ENCODE results near the gene ARMC7. TPM values are rescaled to one million over a fixed set of nuclear protein-coding genes. Genes with fewer than 3 reads are reported as not detected.

Gene ARMC7
- total RNA-seq, 1 donor from 2014 or later: 15.4 TPM

- no peaks in the 10 kb centered on the region for H3K27me3 Mint-ChIP-seq
- H3K27ac Mint-ChIP-seq: no peak overlapping the region
- H3K36me3 Mint-ChIP-seq (ENCODE audit: low read depth): peaks cover 56% of the 10 kb centered on the region
- H3K9me3 Mint-ChIP-seq: no peaks in the 10 kb centered on the region
- intact Hi-C loops (cut with micrococcal nuclease): loop anchor here (5.0 kb wide), 1 partner anchor 119 kb away; the partner anchor contains the start of gene SUMO2
- CTCF ChIA-PET: interaction anchor here (1.2 kb wide), 1 partner anchor 101 kb away, joined by 3 read pairs; no protein-coding TSS in a partner anchor
- H3K4me3 Mint-ChIP-seq: no peak overlapping the region
- H3K4me1 Mint-ChIP-seq: no peaks in the 10 kb centered on the region
- POLR2A ChIA-PET: no interaction called here
- ATAC-seq (ENCODE audit: low read depth) (no peak), DNase-seq (no peak)
- TF ChIP-seq CTCF (IDR thresholded peaks at IDR 0.05): no peak
Measured at GRCh38 chr17:75063201-75063600, 46.6 kb upstream of the ARMC7 start.

- TF ChIP-seq CTCF (IDR thresholded peaks at IDR 0.05): no peak
- no peak for ATAC-seq (ENCODE audit: low read depth)
- Mint-ChIP-seq H3K36me3 (ENCODE audit: low read depth) (peaks cover 56% of the 10 kb centered on the region), H3K27me3 (no peaks in the 10 kb centered on the region), H3K4me1 (no peaks in the 10 kb centered on the region), H3K4me3 (no peak overlapping the region), H3K27ac (no peak overlapping the region), H3K9me3 (no peaks in the 10 kb centered on the region)
- ChIA-PET CTCF (interaction anchor here (1.2 kb wide), 1 partner anchor 102 kb away, joined by 3 read pairs; no protein-coding TSS in a partner anchor), POLR2A (no interaction called here)
- intact Hi-C loops (cut with micrococcal nuclease): loop anchor here (5.0 kb wide), 1 partner anchor 119 kb away; the partner anchor contains the start of gene SUMO2
- no peak for DNase-seq
Measured at GRCh38 chr17:75063626-75064025, 46.1 kb upstream of the ARMC7 start.

- H3K36me3 Mint-ChIP-seq (ENCODE audit: low read depth): peaks cover 56% of the 10 kb centered on the region
- no peak for TF ChIP-seq CTCF (IDR thresholded peaks at IDR 0.05)
- ATAC-seq (ENCODE audit: low read depth): no peak
- H3K9me3 Mint-ChIP-seq: no peaks in the 10 kb centered on the region
- POLR2A ChIA-PET: no interaction called here
- no peaks in the 10 kb centered on the region for H3K4me1 Mint-ChIP-seq
- H3K27me3 Mint-ChIP-seq: no peaks in the 10 kb centered on the region
- CTCF ChIA-PET: no interaction called here
- no peak overlapping the region for H3K4me3 Mint-ChIP-seq
- intact Hi-C loops (cut with micrococcal nuclease): loop anchor here (5.0 kb wide), 1 partner anchor 118 kb away; the partner anchor contains the start of gene SUMO2
- DNase-seq: no peak
- H3K27ac Mint-ChIP-seq: no peak overlapping the region
Measured at GRCh38 chr17:75064040-75064439, 45.7 kb upstream of the ARMC7 start.

- H3K27ac Mint-ChIP-seq: no peak overlapping the region
- CTCF ChIA-PET: no interaction called here
- H3K4me1 Mint-ChIP-seq: no peaks in the 10 kb centered on the region
- peaks cover 54% of the 10 kb centered on the region for H3K36me3 Mint-ChIP-seq (ENCODE audit: low read depth)
- no peak for DNase-seq
- TF ChIP-seq CTCF (IDR thresholded peaks at IDR 0.05): no peak
- no peaks in the 10 kb centered on the region for H3K9me3 Mint-ChIP-seq
- ATAC-seq (ENCODE audit: low read depth): no peak
- no peaks in the 10 kb centered on the region for H3K27me3 Mint-ChIP-seq
- intact Hi-C loops (cut with micrococcal nuclease): loop anchor here (5.0 kb wide), 1 partner anchor 118 kb away; the partner anchor contains the start of gene SUMO2
- POLR2A ChIA-PET: no interaction called here
- H3K4me3 Mint-ChIP-seq: no peak overlapping the region
Measured at GRCh38 chr17:75064460-75064859, 45.3 kb upstream of the ARMC7 start.

GRCh38 chr17:75064867-75065561, 44.8 kb upstream of the ARMC7 start:
- H3K36me3 Mint-ChIP-seq (ENCODE audit: low read depth): peaks cover 48% of the 10 kb centered on the region
- TF ChIP-seq CTCF (IDR thresholded peaks at IDR 0.05): no peak
- H3K4me3 Mint-ChIP-seq: no peak overlapping the region
- DNase-seq: no peak
- no peaks in the 10 kb centered on the region for H3K27me3 Mint-ChIP-seq
- ChIA-PET POLR2A (no interaction called here), CTCF (no interaction called here)
- no peaks in the 10 kb centered on the region for H3K4me1 Mint-ChIP-seq
- no peaks in the 10 kb centered on the region for H3K9me3 Mint-ChIP-seq
- no peak for ATAC-seq (ENCODE audit: low read depth)
- H3K27ac Mint-ChIP-seq: no peak overlapping the region
- intact Hi-C loops (cut with micrococcal nuclease): loop anchor here (5.0 kb wide), 1 partner anchor 117 kb away; the partner anchor contains the start of gene SUMO2
